Esophagus muscularis mucosa (tissue), 4 donors: ENCODE results near the gene KLHL5. TPM values are rescaled to one million over a fixed set of nuclear protein-coding genes. Genes with fewer than 3 reads are reported as not detected.

ENCODE experiments used
- DNase-seq: peaks from one replicate; pipeline ENCODE4 v3.0.0-alpha.2; 2017; ENCODE audit errors: extremely low spot score
- H3K27ac ChIP-seq, 4 donors: fragments of 200-600 bp; sonication (generic); replicated peaks in 1 of 4; 1 replicate in 3 of 4; 2 replicates in 1 of 4; pipeline ENCODE4 v1.5.1; 2016 to 2019; ENCODE audit warnings: mild to moderate bottlenecking in 1 of 4
- H3K27me3 ChIP-seq, 4 donors: fragments of 200-600 bp; sonication (generic); one replicate each; pipeline versions ENCODE4 v1.5.1 to v1.6.0; 2016 to 2019
- H3K36me3 ChIP-seq, 4 donors: fragments of 200-600 bp; sonication (generic); one replicate each; pipeline ENCODE4 v1.5.1; 2016 to 2019
- H3K4me1 ChIP-seq, 4 donors: fragments of 200-600 bp; sonication (generic); one replicate each; pipeline ENCODE4 v1.5.1; 2016 to 2019
- H3K4me3 ChIP-seq, 4 donors: fragments of 200-600 bp; sonication (generic); 1 replicate in 2 of 4; 2 replicates in 2 of 4; pipeline ENCODE4 v1.5.1; 2016 to 2019; ENCODE audit warnings: mild to moderate bottlenecking in 4 of 4, moderate library complexity in 1 of 4
- H3K9me3 ChIP-seq, 4 donors: fragments of 200-600 bp; sonication (generic); 1 replicate in 3 of 4; 2 replicates in 1 of 4; pipeline ENCODE4 v1.5.1; 2016 to 2019
- CTCF ChIP-seq, 3 experiments: fragments of 200-600 bp in 2 of 3; fragments of 450-650 bp in 1 of 3; sonication (generic) in 2 of 3; IDR thresholded peaks; one replicate each; pipeline ENCODE4 v1.5.1; 2017 to 2019; ENCODE audit warnings: antibody characterized with exemption in 3 of 3, mild to moderate bottlenecking in 2 of 3, moderate library complexity in 1 of 3
- EP300 ChIP-seq: sonication (generic); formaldehyde crosslinking; IDR thresholded peaks from one replicate; pipeline ENCODE4 v1.6.1; 2017; ENCODE audit warnings: antibody characterized with exemption
- POLR2A ChIP-seq: fragments of 450-650 bp; IDR thresholded peaks from one replicate; pipeline ENCODE4 v1.6.1; 2017; ENCODE audit warnings: antibody characterized with exemption, moderate library complexity, mild to moderate bottlenecking, low read depth
- POLR2AphosphoS5 ChIP-seq, 2 donors: sonication (generic); formaldehyde crosslinking; IDR thresholded peaks; one replicate each; pipeline ENCODE4 v1.6.1; 2017; ENCODE audit warnings: antibody characterized with exemption in 2 of 2
- WGBS: methylation state at CpG from one replicate; pipeline ENCODE4 v1.1.5; 2018; 5-methylcytosine and 5-hydroxymethylcytosine counted together
- intact Hi-C: fragments of 100-400 bp; cut with DNase I; formaldehyde crosslinking; loops from one replicate; pipeline ENCODE4 v1.15.1; 2023
- total RNA-seq, 4 donors: library from RNA; depleted of rRNA; stranded (reverse); fragments of >200 nt; gene quantifications; one replicate each; pipeline versions ENCODE4 v1.1.0 to v1.2.1, GENCODE V29; 2016

Gene KLHL5
- total RNA-seq, 4 donors from 2014 or later: 92.7 to 187 (median 111) TPM

- no peaks in the 10 kb centered on the region for H3K4me1 ChIP-seq
- H3K9me3 ChIP-seq: peaks cover 0 to 4% (median 0%) of the 10 kb centered on the region in 4 donors
- 71% methylated on average over 3 of the region's 3 CpGs for WGBS
- TF ChIP-seq CTCF (IDR thresholded peaks at IDR 0.05): no peak
- no peak for TF ChIP-seq POLR2A
- no peak for TF ChIP-seq EP300
- no peak for TF ChIP-seq POLR2AphosphoS5 (IDR thresholded peaks at IDR 0.05)
- H3K4me3 ChIP-seq: no peak overlapping the region
- intact Hi-C loops: no loop called here
- H3K36me3 ChIP-seq: no peaks in the 10 kb centered on the region
- no peaks in the 10 kb centered on the region for H3K27me3 ChIP-seq
- no peak for DNase-seq
- no peak overlapping the region for H3K27ac ChIP-seq
These were observed 107.4 kb downstream of the KLHL5 start for GRCh38 chr4:39169426-39169825.

- intact Hi-C loops: no loop called here
- H3K4me3 ChIP-seq: no peak overlapping the region
- no peak for DNase-seq
- H3K9me3 ChIP-seq: peaks cover 0 to 4% (median 0%) of the 10 kb centered on the region in 4 donors
- H3K27me3 ChIP-seq: no peaks in the 10 kb centered on the region
- 94% methylated on average over 12 of the region's 12 CpGs for WGBS
- H3K27ac ChIP-seq: no peak overlapping the region
- no peaks in the 10 kb centered on the region for H3K4me1 ChIP-seq
- TF ChIP-seq EP300: no peak
- no peak for TF ChIP-seq CTCF (IDR thresholded peaks at IDR 0.05)
- TF ChIP-seq POLR2AphosphoS5 (IDR thresholded peaks at IDR 0.05): no peak
- no peak for TF ChIP-seq POLR2A
- H3K36me3 ChIP-seq: no peaks in the 10 kb centered on the region
These were observed 108.3 kb downstream of the KLHL5 start for GRCh38 chr4:39170301-39170700.

Other genes starting within 250 kb of the KLHL5 start
- gene TLR6, start 205.4 kb upstream of the KLHL5 start, total RNA-seq: 1 to 10 TPM; 1.1 to 1.8 (median 1.7) TPM
- 100 to 1,000 TPM in 3 of 4 donors, 10 to 100 TPM in 1; 88.6 to 145 (median 110) TPM for gene FAM114A1, start 194.4 kb upstream of the KLHL5 start, total RNA-seq
- under 1 TPM in 1 of 4 donors, not detected in 3; 0.50 TPM for gene TMEM156, start 29.8 kb upstream of the KLHL5 start, total RNA-seq
- gene WDR19, start 120.3 kb downstream of the KLHL5 start, total RNA-seq: 10 to 100 TPM; 22.1 to 32.4 (median 26.0) TPM